ENCODE data around the gene LRRC25.

DNA sequence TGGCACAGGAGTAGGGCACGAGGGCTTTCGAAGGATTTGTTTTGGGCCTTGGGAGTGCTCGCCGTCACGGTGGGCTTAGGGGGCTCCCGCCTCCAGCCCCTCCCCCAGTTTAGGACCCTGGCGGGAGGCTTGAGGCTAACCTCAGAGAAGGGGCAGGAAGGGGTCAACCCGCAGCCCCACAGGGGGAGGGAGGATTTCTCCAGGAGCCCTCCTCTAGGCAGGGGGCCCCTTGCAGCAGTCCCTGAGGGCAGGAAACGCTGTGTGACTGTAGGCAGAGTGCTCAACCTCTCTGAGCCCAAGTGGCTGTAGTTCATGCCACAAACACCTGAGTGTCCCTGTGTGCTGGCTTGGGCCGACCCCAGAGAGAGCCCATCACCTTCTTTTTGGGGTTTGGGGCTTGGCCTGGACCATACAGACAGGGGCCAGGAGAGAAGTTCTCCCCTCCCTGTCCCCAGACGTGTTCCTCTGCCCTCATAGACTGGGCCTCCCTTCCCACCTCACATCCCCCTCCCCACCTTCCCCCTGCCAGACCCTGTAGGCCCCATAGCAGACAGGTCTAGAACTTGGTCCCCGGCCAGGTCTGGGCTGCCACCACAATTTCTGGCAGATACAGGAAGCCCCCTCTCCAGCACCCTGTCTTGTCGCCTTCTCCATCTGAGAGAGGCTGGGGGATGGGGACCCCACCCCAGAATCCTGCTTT lies 32.4 kb upstream of the LRRC25 start:
- TF ChIP-seq, protein P1, sequence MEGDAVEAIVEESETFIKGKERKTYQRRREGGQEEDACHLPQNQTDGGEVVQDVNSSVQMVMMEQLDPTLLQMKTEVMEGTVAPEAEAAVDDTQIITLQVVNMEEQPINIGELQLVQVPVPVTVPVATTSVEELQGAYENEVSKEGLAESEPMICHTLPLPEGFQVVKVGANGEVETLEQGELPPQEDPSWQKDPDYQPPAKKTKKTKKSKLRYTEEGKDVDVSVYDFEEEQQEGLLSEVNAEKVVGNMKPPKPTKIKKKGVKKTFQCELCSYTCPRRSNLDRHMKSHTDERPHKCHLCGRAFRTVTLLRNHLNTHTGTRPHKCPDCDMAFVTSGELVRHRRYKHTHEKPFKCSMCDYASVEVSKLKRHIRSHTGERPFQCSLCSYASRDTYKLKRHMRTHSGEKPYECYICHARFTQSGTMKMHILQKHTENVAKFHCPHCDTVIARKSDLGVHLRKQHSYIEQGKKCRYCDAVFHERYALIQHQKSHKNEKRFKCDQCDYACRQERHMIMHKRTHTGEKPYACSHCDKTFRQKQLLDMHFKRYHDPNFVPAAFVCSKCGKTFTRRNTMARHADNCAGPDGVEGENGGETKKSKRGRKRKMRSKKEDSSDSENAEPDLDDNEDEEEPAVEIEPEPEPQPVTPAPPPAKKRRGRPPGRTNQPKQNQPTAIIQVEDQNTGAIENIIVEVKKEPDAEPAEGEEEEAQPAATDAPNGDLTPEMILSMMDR (optimal IDR thresholded peaks at IDR 0.05 in 1 of 3, IDR thresholded peaks at IDR 0.05 in 1 of 3, conservative IDR thresholded peaks at IDR 0.05 in 1 of 3; ENCODE audit: extremely low read depth in 1 of 3, insufficient read depth in 2 of 3, low read length in 3 of 3), result no peak
- no peak for TF ChIP-seq EZH2 (IDR thresholded peaks at IDR 0.05; ENCODE audit: low read length)

Data from keratinocyte (primary cell).